Tibial artery (tissue), 4 donors: ENCODE measurements around the gene HGF.

Source experiments
- DNase-seq, 2 donors: peaks; one replicate each; pipeline ENCODE4 v3.0.0-alpha.2; 2019
- H3K27ac ChIP-seq, 2 donors: fragments of 200-600 bp; sonication (generic) in 1 of 2; 1 replicate in 1 of 2; 2 replicates in 1 of 2; pipeline ENCODE4 v1.5.1; 2018 to 2019; ENCODE audit warnings: mild to moderate bottlenecking in 1 of 2
- H3K27me3 ChIP-seq, 2 donors: fragments of 200-600 bp; sonication (generic) in 1 of 2; one replicate each; pipeline versions ENCODE4 v1.5.1 to v1.6.0; 2016 to 2019
- H3K36me3 ChIP-seq, 3 donors: fragments of 200-600 bp; sonication (generic) in 2 of 3; one replicate each; pipeline ENCODE4 v1.5.1; 2016 to 2019; ENCODE audit warnings: mild to moderate bottlenecking in 2 of 3
- H3K4me1 ChIP-seq, 4 donors: fragments of 200-600 bp; sonication (generic) in 2 of 4; 1 replicate in 3 of 4; 2 replicates in 1 of 4; pipeline ENCODE4 v1.5.1; 2016 to 2019
- H3K4me3 ChIP-seq, 2 donors: fragments of 200-600 bp; sonication (generic) in 1 of 2; 1 replicate in 1 of 2; 2 replicates in 1 of 2; pipeline ENCODE4 v1.5.1; 2018 to 2019; ENCODE audit warnings: mild to moderate bottlenecking in 2 of 2
- H3K9me3 ChIP-seq, 3 donors: fragments of 200-600 bp; sonication (generic) in 1 of 3; one replicate each; pipeline ENCODE4 v1.5.1; 2016 to 2019
- CTCF ChIP-seq, 2 experiments: fragments of 200-600 bp in 1 of 2; fragments of 450-650 bp in 1 of 2; IDR thresholded peaks; one replicate each; pipeline ENCODE4 v1.5.1; 2017 to 2019; ENCODE audit warnings: antibody characterized with exemption in 2 of 2, mild to moderate bottlenecking in 1 of 2, moderate library complexity in 1 of 2
- intact Hi-C: fragments of 100-400 bp; cut with DNase I; formaldehyde crosslinking; loops from one replicate; pipeline ENCODE4 v1.15.0; 2023; ENCODE audit warnings: low total_unique reads

Gene HGF

GRCh38 chr7:81744389-81744788 lies 25.5 kb downstream of the HGF start:
- no peak for TF ChIP-seq CTCF (IDR thresholded peaks at IDR 0.05)
- DNase-seq = no peak
- Histone ChIP-seq H3K9me3 (no peaks in the 10 kb centered on the region), H3K36me3 (no peaks in the 10 kb centered on the region), H3K4me1 (no peaks in the 10 kb centered on the region), H3K27me3 (no peaks in the 10 kb centered on the region), H3K27ac (no peak overlapping the region), H3K4me3 (no peak overlapping the region)
- intact Hi-C loops = no loop called here

DNA sequence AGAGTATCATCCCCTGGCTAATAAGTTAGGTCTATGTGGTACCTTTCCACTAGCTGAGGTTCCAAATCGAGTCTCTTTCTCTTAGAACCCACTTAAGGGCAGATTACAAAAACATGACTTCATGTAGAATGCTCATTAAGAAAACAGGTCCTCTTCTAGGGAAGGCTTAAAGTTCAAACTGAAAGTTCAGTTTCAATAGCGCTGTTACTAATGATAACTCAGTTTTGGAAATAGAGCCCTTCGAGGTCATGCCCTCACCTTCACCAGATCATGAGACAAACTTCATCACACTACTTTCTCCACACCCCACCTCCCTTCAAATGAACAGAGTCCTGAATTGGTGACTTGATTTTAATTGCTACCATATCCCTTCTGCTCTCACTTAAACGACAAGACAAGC lies 26.2 kb downstream of the HGF start:
- TF ChIP-seq CTCF (IDR thresholded peaks at IDR 0.05) = no peak
- DNase-seq = no peak
- no peak overlapping the region for H3K27ac ChIP-seq
- H3K4me1 ChIP-seq = no peaks in the 10 kb centered on the region
- H3K36me3 ChIP-seq = no peaks in the 10 kb centered on the region
- H3K27me3 ChIP-seq = no peaks in the 10 kb centered on the region
- H3K4me3 ChIP-seq = no peak overlapping the region
- intact Hi-C loops = no loop called here
- H3K9me3 ChIP-seq = no peaks in the 10 kb centered on the region

DNA sequence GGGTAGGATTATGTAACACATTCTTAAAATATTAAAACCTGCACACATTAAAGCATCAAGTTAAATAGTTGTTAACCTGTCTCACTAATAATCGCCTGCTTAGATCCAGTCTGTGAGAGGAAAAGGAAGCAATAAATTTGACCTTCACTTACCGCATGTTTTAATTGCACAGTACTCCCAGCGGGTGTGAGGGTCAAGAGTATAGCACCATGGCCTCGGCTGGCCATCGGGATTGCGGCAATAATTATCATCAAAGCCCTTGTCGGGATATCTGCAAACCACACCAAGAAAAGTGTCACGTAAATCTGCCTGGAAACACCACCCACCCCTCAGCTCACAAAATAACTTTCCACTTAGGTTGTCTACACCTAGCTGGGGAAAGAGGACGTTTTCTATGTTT lies 26.6 kb downstream of the HGF start:
- H3K4me3 ChIP-seq = no peak overlapping the region
- no peak overlapping the region for H3K27ac ChIP-seq
- H3K9me3 ChIP-seq = no peaks in the 10 kb centered on the region
- no peaks in the 10 kb centered on the region for H3K36me3 ChIP-seq
- H3K27me3 ChIP-seq = no peaks in the 10 kb centered on the region
- DNase-seq = no peak
- no peak for TF ChIP-seq CTCF (IDR thresholded peaks at IDR 0.05)
- intact Hi-C loops = no loop called here
- no peaks in the 10 kb centered on the region for H3K4me1 ChIP-seq

- Histone ChIP-seq H3K9me3 (no peaks in the 10 kb centered on the region), H3K27me3 (no peaks in the 10 kb centered on the region), H3K36me3 (no peaks in the 10 kb centered on the region), H3K27ac (no peak overlapping the region), H3K4me3 (no peak overlapping the region), H3K4me1 (no peaks in the 10 kb centered on the region)
- DNase-seq = no peak
- no peak for TF ChIP-seq CTCF (IDR thresholded peaks at IDR 0.05)
- intact Hi-C loops = no loop called here
Observed at GRCh38 chr7:81740403-81740802, 29.4 kb downstream of the HGF start.

GRCh38 chr7:81736091-81736490 lies 33.8 kb downstream of the HGF start:
- Histone ChIP-seq H3K27ac (no peak overlapping the region), H3K4me3 (no peak overlapping the region), H3K36me3 (no peaks in the 10 kb centered on the region), H3K4me1 (peaks cover 0 to 5% (median 0%) of the 10 kb centered on the region in 4 donors), H3K27me3 (no peaks in the 10 kb centered on the region), H3K9me3 (no peaks in the 10 kb centered on the region)
- intact Hi-C loops = no loop called here
- DNase-seq = no peak
- TF ChIP-seq CTCF (IDR thresholded peaks at IDR 0.05) = no peak

DNA sequence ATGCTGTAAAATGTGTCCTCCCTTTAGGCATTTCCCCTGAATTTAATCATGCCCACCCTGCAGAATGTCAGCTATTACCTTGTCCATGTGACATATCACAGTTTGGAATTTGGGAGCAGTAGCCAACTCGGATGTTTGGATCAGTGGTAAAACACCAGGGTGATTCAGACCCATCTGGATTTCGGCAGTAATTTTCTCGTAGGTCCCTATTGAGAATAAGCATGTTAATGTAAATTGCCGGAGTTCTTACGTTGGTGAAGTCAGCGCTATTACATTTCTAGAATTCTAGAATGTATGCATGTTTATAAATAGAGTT lies 44.1 kb downstream of the HGF start:
- DNase-seq = no peak
- peaks cover 0 to 13% (median 0%) of the 10 kb centered on the region in 3 donors for H3K36me3 ChIP-seq
- intact Hi-C loops = no loop called here
- TF ChIP-seq CTCF (IDR thresholded peaks at IDR 0.05) = no peak
- no peaks in the 10 kb centered on the region for H3K27me3 ChIP-seq
- H3K9me3 ChIP-seq = no peaks in the 10 kb centered on the region
- H3K4me1 ChIP-seq = peaks cover 0 to 14% (median 0%) of the 10 kb centered on the region in 4 donors
- H3K4me3 ChIP-seq = no peak overlapping the region
- peak overlapping the region in 1 of 2 donors; percentile 13 for H3K27ac ChIP-seq
